NCI-H1048 (cell line): ENCODE data around the gene LCN9.
"Not testable (repeated sequence)": the region's sequence is repeated elsewhere in the genome, so short reads cannot be mapped to it uniquely, and the experiment has no call there.

Experiments
- DNase-seq: peaks from one replicate; lab custom pipeline; 2025; lab: John Stamatoyannopoulos, UW

Gene LCN9

DNA sequence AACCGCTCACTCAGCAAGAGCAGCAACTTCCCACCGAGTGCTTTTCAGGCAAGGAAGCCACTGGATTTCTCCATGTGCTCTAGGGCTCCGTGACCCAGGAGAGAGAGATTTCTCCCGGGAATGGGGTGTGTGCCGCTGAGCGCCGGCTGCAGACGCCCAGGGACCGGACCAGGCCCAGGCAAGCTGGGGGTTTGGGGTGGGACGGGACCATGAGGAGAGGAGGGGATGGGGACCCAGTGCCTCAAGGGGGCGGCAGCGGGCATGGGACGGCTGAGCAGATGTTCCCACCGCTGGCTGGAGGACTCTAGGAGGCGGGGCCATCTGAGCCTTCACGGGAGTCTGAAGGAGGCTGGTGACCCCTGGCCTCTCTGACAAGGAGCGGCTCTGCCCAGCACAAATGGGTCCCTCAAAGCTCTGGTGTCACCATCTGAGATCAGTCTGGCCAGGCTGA lies 8.5 kb downstream of the LCN9 start:
- DNase-seq = no peak

DNA sequence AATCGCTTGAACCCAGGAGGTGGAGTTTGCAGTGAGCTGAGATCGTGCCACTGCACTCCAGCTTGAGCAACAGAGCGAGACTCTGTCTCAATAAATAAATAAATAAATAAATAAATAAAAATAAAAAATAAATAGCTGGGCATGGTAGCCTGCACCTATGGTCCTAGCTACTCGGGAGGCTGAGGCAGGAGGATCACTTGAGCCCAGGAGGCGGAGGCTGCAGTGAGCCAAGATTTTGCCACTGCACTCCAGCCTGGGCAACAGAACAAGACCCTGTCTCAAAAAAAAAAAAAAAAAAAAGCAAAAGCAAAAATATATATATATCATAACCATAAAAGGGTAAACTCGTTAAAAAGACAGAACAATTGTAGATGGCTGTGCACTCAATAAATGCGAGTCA lies 9.7 kb downstream of the LCN9 start:
- not testable (repeated sequence) for DNase-seq

DNA sequence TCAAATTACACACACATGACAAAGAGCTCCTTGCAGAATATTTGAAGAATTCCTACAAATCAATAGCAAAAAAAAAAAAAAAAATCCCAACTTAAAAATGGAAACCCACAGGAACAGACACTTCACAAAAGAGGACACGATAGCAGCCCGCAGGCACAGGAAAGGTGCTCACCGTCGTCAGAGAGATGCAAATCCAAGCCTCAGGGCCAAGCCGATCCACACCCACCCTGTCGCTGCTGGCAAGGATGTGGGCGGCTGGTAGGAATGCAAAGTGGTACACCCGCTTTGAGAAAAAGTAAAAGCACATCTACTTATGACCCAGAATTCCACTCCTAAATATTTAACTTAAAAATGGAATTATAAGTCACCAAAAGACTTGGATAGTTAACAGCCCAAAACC lies 10.8 kb downstream of the LCN9 start:
- DNase-seq = no peak

DNA sequence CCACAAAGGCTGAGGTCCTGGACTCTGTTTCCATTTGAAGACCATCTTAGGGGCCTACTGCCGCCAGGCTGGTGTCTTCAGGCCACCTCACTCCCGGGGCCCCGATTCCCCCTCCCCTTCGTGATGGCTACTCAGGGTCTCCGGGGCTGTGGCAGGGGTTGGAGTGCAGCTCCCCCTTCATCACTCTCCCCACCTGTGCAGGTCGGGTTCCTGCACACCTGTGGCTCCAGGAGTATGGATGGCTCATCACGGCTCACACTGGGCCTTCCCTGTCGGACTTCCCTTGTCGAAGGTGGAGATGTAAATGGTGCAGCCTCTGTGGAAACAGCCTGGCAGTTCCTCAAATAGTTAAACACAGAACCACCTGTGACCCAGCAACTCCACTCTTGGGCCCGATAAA lies 11.9 kb downstream of the LCN9 start:
- no peak for DNase-seq

DNA sequence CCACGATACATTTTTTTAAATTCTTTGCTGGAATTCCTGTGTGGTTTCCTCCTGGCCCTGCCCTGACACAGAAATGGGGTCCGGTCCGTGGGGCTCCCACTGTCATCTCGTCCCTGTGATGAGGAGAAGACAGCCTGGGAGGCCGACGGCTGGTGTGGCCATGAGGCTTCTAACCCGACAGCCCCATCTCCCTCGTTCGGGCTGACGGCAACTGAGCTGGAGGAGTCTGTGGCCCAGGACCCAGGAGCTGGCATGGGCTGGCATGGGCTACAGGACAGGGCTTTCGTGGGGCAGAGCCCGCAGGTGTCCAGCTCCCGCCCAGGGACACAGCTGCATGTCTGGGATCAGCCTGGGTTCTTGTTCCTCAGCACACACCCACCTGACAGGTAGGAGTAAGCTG lies 13.8 kb downstream of the LCN9 start:
- no peak for DNase-seq

DNA sequence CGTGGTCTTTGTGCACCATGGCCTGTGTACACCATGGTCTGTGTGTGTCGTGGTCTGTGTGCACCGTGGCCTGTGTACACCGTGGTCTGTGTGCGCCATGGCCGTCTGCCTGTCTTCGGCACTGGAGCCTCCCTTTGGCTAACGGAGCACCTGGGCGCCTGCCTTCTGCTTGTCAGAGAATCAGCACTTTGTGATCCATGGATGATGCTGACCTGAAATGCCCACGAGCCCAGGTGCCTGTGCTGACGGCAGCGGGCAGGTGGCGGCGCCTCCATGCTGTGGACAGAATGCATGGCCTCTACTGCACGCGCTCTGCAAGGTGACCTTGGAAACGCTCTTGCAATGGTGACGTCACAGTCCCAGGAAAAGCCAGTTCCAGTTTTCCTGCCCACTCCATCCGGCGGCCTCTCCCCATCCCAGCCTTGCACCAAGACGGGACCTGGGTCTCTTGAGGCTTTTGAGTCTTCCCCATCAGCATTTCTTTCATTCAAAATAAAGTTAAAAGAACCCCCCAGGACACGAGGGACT lies 14.6 kb downstream of the LCN9 start:
- no peak for DNase-seq

DNA sequence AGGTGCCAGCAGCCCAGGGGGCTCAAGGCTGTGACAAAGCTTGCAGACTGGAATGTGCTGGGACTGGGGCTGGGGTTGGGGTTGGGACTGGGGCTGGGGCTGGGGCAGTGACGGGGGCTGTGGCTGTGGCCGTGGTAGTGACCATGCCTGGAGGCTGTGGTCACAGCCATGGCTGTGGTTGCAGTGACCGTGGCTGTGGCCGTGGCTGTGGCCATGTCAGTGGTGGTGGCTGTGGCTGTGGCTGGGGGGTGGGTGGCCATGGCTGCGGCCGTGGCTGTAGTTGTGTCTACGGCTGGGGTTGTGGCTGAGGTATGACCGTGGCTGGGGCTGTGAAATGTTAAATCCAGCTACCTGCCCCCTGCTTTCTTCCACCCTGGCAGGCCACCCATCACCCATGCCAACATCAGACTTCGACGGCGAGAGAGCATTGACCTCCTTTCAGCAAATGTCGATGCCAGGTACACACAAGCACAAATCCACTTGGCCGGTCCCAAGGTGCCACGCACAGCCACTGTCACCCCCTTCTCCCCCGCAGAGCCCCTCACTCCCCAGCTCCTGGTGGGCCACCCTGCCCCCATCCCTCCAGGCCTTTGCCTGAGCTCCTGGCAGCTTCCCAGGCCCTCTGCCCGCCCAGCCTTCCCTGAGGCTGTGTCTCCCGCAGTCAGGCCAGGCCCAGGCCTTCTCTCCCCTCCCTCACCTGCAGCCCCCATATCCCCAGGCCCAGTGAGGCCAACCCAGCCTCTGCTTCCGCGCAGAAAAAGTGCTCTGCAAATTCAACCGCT lies 15.3 kb downstream of the LCN9 start:
- no peak for DNase-seq

DNA sequence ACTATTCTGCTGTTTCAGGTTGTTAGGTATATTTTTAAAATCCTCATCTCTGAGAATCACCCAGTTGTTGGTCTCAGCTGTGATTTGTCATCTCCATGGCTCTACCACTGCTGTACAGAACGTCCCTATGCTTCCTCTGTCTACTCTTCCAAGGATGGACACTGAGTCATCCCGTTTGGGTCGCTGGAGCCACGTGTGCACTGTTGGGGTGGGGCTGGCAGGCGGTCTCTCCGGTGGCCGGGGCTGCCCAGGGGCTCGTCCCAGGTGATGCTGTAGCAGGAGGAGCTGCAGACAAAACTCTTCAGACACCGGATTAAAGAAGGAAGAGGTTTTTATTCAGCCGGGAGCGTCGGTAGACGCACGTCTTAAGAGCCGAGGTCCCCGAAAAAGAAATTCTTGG lies 16.9 kb downstream of the LCN9 start:
- no peak for DNase-seq

DNA sequence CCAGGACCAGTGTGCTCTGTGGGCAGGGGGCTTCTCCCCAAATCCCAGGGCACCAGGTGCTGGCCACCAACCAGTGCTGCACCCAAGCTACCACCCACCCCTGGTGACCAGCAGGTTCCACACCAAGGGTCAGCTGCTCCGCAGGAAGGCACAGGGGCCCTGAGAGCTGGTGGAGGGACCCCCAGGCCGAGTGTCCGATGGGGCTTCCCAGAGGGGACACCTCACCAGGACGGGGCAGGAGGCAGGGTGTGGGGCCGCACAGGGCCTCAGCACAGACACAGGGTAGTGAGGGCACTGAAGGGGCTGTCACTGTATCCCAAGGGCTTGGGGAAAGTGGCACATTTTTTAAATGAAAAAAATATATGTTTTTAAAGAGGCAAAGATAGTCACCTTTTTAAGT lies 18.1 kb downstream of the LCN9 start:
- DNase-seq = no peak

DNA sequence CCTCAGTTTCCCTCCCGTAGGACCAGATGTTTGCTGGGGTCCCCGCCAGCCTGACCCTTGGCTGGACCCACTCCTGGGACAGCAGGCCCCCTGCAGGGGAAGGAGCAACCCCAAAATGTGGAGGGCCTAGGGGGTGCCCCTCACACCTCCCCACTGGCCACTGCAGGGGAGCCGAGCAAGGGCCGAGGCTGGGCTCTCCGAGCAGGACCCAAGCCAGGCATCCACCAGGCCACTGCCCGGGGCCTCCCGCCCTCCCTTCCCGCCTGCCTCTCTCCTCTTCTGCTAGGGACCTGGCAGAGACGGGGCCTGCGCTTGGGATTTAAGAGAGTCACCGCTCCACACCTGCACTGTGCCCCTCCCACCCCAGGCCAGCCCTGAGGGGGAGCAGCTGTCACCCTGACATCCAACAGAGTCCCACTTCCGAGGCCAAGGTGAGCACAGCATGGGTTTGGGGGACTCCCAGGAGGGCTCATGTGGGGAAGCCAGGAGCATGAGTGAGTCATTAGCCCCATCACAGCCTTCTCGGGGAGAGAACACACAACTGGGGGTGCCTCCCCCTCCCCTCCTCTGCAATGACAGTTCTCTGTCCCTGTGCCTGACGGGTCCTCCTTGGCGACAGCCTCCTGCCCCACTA lies 20.4 kb downstream of the LCN9 start:
- DNase-seq = no peak

DNA sequence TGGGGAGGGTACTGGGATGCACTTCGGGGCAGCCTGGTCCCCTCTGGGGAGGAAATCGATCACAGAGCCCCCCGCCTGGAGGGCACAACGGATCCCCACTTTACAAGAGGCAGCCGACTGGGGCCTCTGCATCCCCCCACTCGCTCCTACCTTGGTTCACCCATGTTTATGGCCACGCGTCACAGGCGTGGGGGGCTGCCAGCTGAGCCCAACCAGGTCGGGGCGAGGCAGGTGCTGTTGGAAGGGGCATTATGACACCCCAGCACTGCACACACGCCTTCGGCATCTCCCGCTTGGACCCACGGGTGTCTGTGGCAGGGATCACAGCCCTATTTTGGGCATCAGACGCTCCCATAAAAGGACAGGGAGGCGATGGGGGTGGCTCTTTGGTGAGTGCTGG lies 21.6 kb downstream of the LCN9 start:
- no peak for DNase-seq

DNA sequence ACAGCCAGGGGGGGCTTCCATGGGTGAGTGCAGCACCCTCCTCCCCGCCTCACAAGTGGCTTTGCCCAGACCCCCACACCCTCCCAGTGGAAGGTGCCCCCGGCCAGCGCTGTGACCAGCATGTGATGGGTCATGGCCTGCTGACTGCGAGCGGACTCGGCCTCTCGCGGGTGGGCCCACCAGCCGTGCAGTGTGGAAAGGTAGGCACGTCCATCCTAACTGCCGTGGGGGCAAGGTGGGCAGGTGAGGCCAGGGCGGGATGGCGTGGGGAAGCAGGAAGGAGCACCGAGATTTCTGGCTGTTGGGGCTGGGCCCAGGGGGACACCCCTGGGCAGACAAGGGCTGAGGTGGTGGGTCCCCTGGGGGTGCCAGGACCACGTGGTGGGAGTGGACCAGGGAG lies 24.1 kb downstream of the LCN9 start:
- no peak for DNase-seq

DNA sequence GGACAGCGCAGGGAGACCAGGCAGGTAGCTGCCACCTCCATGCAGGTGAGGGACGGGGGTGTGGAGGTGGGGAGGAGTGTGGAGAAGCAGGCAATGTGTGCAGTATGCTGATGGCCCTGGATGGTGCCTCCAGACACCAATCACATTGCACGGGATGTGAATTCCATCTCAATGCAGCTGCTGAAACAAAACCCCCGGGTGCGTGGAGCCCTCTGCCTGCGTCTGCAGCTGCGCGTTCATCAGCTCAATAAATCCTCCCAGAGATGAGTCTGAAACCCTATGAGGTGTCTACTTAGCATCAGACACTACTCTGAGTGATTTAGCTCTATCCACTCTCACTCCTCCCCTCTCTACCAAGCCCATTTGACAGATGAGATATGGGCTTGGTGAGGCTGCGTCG lies 25.9 kb downstream of the LCN9 start:
- DNase-seq = no peak

DNA sequence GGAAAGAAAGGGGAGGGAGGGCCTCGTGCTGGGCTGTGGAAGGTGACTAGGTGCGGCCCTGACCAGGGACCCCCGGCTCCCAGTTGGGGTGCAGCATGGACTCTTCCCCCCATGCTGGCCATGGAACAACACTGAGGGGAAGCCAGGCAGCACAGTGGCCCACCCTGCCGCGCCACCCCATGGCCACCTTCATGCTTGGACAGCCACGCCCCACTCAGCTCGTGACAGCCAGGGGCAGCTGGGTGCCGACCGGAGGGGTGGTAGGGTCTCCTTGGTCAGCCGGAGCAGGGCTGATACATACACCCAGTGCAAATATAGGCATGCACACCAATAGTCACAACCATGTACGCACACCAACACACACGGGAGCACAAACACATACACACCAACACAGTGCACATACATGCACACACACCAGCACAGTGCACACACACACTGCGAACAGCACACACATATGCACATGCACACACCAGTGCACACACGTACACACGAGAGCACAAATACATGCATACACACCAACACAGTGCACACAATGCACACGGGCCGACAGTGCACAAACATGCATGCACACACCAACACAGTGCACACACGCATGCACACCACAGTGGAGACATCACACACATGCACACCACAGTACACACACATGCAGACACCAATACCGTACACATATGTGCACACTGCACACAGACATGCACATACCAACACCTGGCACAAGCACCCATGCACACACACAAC lies 27.9 kb downstream of the LCN9 start:
- no peak for DNase-seq

DNA sequence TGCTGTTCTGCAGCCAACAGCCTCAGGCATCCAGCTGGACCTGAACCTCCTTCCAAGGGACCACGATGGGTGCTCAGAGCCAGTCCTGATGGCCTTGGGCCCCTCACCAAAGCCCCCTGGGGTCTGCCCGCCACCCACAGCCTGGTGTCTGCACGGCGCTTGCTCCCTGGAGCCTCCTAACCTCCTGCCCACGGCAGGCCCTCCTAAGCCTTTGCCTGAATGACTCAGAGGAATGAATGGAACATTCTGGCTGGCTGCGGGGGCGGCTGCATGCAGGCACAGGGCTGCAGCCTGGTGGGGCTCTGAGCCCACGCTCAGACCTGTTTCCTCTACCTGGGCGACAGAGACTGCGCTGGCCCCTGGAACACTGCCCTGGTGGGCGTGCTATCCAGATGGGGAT lies 29.3 kb downstream of the LCN9 start:
- DNase-seq = no peak

DNA sequence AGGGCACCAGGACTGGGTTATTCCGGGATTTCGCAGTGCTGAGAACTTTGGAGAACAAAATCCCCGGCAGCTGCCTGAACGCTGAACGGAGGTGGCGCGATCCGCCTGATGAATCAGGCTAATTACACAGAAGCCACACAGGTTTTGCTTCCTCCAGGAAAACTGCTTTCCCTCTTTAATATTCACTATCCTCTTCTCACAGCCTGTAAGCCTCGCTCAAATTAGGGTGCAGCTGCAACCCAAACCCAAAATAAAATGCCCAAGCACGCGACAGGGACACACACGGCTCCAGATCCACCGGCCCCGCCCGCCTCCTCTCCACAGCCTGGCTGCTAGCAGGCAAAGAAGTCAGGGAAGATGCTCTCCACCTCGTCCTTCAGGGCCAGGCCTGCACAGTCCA lies 30.2 kb downstream of the LCN9 start:
- no peak for DNase-seq

DNA sequence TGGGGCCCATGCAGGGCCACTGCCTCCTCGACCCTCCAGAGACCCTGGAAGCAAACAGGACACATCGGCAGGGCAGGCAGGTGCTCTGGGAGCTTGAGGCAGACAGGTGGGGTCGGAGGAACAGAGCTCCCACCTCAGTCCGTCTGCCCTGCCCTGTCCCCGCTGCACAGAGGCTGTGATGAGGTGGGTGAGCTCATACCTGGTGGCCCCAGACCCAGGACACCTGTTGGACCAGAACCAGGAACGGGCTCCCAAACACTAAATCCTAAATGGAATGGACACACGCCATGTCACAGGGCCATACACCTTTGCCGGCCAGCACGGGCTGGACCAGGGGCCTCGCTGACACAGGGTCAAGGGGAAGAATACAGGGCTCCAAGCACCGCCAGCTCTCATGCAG lies 30.7 kb downstream of the LCN9 start:
- DNase-seq = no peak

DNA sequence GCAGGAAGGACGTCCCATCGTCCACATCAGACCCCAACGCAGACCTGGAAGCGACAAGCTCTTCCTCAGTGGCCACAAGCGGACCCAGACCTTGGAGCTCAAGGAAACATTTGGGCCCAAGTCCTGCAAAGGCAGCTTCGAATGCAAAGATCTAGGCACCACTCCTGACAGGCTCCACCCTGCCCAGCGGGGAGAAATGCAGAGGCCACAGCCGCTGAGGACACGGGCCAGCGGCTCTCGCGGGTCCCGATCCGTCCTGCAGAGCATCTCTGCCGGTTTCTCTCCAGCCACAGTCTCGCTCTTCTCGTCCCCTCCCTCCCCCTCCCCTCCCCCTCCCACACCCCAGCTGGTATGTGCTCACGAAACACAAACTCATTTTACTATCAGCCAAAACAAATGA lies 31.3 kb downstream of the LCN9 start:
- DNase-seq = no peak

DNA sequence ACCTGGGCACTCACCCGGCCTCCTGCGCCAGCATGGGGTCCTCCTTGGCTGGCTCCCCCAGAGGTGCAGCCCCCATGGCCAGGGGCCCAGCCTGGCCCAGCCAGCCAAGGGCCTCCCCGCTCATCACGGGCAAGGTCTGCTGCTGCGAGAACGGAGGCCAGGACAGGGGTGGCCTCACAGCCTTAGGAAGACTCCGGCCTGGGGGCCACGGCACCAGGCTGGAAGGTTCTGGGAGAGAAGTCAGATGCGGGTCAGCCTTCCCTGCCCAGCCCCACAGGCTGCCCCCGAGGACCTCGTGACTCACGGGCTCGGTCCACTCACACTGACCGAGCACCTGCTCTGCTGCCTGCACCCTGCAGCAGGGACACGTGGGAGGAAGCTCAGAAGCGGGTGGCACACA lies 31.9 kb downstream of the LCN9 start:
- DNase-seq = no peak

DNA sequence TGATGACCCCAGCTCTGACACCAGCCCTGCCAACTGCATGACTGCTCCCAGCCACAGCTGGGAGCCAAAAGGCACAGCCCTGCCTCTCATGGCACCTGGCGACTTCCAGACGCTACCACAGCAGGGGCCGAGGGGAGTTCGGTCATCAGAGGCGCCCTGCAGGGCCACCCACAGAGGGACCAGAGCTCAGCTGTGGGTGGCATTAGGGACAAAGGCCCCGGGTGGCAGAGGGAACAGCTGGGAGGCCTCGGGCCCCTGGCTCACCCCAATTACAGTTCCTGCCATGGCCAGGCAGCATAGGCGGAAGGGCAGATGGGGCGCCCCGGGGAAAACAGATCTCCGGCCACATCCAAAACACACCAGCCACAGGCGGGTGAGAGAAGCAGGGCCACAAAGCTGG lies 32.5 kb downstream of the LCN9 start:
- no peak for DNase-seq

DNA sequence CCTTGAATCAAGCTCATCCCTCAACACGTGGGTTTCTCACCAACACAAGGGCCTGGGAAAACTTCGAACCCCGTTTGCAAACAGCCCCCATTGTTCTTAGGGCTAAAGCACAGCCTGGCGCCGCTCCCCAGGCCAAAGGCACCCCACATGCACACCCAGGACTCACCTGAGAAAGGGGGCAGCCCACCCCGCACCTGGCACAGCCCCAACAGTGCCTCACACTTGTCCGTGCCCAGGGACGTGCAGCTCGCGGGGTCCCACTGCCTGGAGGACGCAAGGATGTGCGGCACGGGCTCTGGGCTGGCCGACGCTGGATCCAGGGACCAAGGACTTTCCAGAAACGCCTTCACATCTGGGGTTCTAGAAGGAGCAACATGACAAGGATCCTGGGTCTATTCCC lies 33.3 kb downstream of the LCN9 start:
- no peak for DNase-seq

DNA sequence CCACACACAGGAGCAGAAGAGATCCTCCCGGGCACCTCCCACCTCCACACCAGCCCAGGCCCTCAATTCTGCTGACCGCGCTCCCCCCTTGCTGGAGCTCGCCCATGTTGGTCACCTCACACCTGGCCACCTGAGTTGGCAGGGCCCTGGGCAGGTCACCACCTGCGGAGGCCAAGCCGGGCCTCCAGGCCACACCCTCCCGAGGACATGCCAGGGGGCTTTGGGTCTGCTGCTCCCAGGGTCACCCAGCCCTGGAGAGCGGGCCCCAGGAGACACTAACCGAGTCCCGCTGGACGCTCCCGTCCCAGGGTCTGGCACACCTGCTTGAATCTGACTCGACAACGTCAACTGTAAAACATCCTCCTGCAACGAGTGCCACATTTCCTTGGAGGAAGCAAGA lies 34.1 kb downstream of the LCN9 start:
- DNase-seq = no peak

DNA sequence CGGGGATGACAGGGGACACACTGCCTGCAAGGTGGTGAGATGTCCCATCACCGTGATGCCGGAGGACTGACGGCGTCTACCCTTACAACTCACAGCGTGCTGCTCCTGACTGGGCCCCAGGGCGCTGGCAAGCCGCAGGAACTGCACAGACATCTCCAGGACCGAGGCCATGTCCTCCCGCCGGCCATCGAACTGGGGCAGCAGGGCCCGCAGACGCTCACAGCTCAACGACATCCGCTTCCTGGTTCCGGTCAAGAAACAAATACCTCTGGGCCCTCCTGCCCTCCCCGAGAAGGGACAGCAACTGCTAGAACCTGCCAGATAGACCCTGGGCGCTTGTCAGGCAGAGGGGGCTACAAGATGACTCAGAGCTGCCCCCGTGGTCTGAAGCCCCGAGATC lies 35.1 kb downstream of the LCN9 start:
- no peak for DNase-seq
